Measurements from ENCODE around the gene ZDHHC15. TPM values are rescaled to one million over a fixed set of nuclear protein-coding genes. Genes with fewer than 3 reads are reported as not detected.

Gene ZDHHC15
- 1 to 10 TPM in 2 of 4 donors, under 1 TPM in 2; 0.75 to 2.0 (median 1.2) TPM for total RNA-seq

- TF ChIP-seq CTCF (IDR thresholded peaks at IDR 0.05; ENCODE audit: low read depth) = no peak
These were observed at the start of gene ZDHHC15 for GRCh38 chrX:75522565-75523431. ZDHHC15 (minus strand) TSS chrX:75523037; CDS start chrX:75523024, 13 bp downstream.

- TF ChIP-seq CTCF (IDR thresholded peaks at IDR 0.05; ENCODE audit: low read depth) = no peak
These were observed 24.9 kb upstream of the ZDHHC15 start for GRCh38 chrX:75547783-75548182.

GRCh38 chrX:75546724-75547511 lies 24.1 kb upstream of the ZDHHC15 start:
- TF ChIP-seq CTCF (IDR thresholded peaks at IDR 0.05; ENCODE audit: low read depth) = no peak

- TF ChIP-seq CTCF (IDR thresholded peaks at IDR 0.05; ENCODE audit: low read depth) = no peak
These were observed 21.9 kb upstream of the ZDHHC15 start for GRCh38 chrX:75544786-75545185.

- no peak for TF ChIP-seq CTCF (IDR thresholded peaks at IDR 0.05; ENCODE audit: low read depth)
These were observed 38.9 kb downstream of the ZDHHC15 start for GRCh38 chrX:75483933-75484332.

- TF ChIP-seq CTCF (IDR thresholded peaks at IDR 0.05; ENCODE audit: low read depth) = no peak
These were observed 101.1 kb downstream of the ZDHHC15 start for GRCh38 chrX:75421688-75422230.

GRCh38 chrX:75390470-75390869 lies 132.4 kb downstream of the ZDHHC15 start:
- no peak for TF ChIP-seq CTCF (IDR thresholded peaks at IDR 0.05; ENCODE audit: low read depth)

Data from subcutaneous adipose tissue (tissue), 4 donors.